GM12878 (cell line): Measurements from ENCODE around the gene HSD17B13. TPM values are rescaled to one million over a fixed set of nuclear protein-coding genes. Genes with fewer than 3 reads are reported as not detected.

Experiments
- ATAC-seq: fragments of 200-7000 bp; cut with Tn5 transposase; 3 replicates; pipeline ENCODE4 v1.9.1; 2020; ENCODE audit warnings: mild to moderate bottlenecking, moderate library complexity
- BruUV-seq: library from RNA; stranded (reverse); fragments of 400-500 nt; replicated peaks from 2 replicates; lab custom pipeline; 2021; lab: Mats Ljungman, UMichigan
- CTCF ChIA-PET: fragments of 300-600 bp; sonication (Branson Sonifier 250); formaldehyde crosslinking; extraction: SDS; loops from one replicate; lab custom pipeline; 2021; ENCODE audit warnings: inconsistent platforms; lab: Yijun Ruan, JAX
- POLR2A ChIA-PET: fragments of 350-600 bp; formaldehyde crosslinking; extraction: SDS; loops from one replicate; lab custom pipeline; 2021; ENCODE audit warnings: inconsistent platforms; lab: Charles Lee
- RAD21 ChIA-PET: fragments of 300-600 bp; sonication (Branson Sonifier 250); formaldehyde crosslinking; loops from one replicate; lab custom pipeline; 2023; ENCODE audit warnings: antibody characterized with exemption; ENCODE audit not compliant: unreplicated experiment; lab: Charles Lee
- SMC1A ChIA-PET: fragments of 300-600 bp; sonication (Branson Sonifier 250); formaldehyde crosslinking; loops from one replicate; lab custom pipeline; 2023; ENCODE audit not compliant: unreplicated experiment, uncharacterized antibody; lab: Charles Lee
- DNase-seq: peaks from one replicate; pipeline ENCODE4 v3.0.0-alpha.2; 2011; ENCODE audit warnings: low read depth, low spot score
- FAIRE-seq: peaks from 3 replicates; lab custom pipeline; 2011; peaks lifted over from hg19 to GRCh38; lab: Jason Lieb, UNC
- H2AFZ ChIP-seq: 2 replicates; pipeline ENCODE4 v1.6.0; 2011; ENCODE audit warnings: low read depth, low read length, control low read depth; ENCODE audit not compliant: control insufficient read depth
- H3K27ac ChIP-seq: 2 replicates; pipeline ENCODE4 v1.5.1; 2011; ENCODE audit warnings: control low read depth; ENCODE audit not compliant: control insufficient read depth, insufficient read depth
- H3K27me3 ChIP-seq, 2 experiments: replicated peaks in 1 of 2; 2 replicates each; pipeline versions ENCODE4 v1.6.0 to v1.6.1; 2011; ENCODE audit warnings: low read length in 1 of 2; ENCODE audit not compliant: control insufficient read depth in 2 of 2, insufficient read depth in 2 of 2
- H3K36me3 ChIP-seq, 2 experiments: 2 replicates each; pipeline ENCODE4 v1.5.1; 2011; ENCODE audit warnings: low read length in 1 of 2; ENCODE audit not compliant: control insufficient read depth in 2 of 2, insufficient read depth in 2 of 2
- H3K4me1 ChIP-seq: 2 replicates; pipeline ENCODE4 v1.6.1; 2011; ENCODE audit warnings: mild to moderate bottlenecking, low read length, moderate library complexity, mixed read lengths; ENCODE audit not compliant: control insufficient read depth, insufficient read depth
- H3K4me2 ChIP-seq: 2 replicates; pipeline ENCODE4 v1.6.0; 2011; ENCODE audit warnings: control low read depth; ENCODE audit not compliant: control insufficient read depth, insufficient read depth
- H3K4me3 ChIP-seq: fragments of 200-600 bp; sonication (generic); 2 replicates; pipeline ENCODE4 v1.5.1; 2016
- H3K79me2 ChIP-seq: 2 replicates; pipeline ENCODE4 v1.6.0; 2011; ENCODE audit warnings: low read length; ENCODE audit not compliant: control insufficient read depth, insufficient read depth
- H3K9ac ChIP-seq: 2 replicates; pipeline ENCODE4 v1.8.0; 2011; ENCODE audit warnings: low read length, control low read depth, mixed read lengths; ENCODE audit not compliant: control insufficient read depth, insufficient read depth
- H3K9me3 ChIP-seq: replicated peaks from 3 replicates; pipeline ENCODE4 v1.5.1; 2011; ENCODE audit warnings: mild to moderate bottlenecking, low read length; ENCODE audit not compliant: control insufficient read depth, insufficient read depth
- H4K20me1 ChIP-seq: 2 replicates; pipeline ENCODE4 v1.6.0; 2011; ENCODE audit not compliant: control insufficient read depth, insufficient read depth
- BHLHE40 ChIP-seq, 2 experiments: fragments of 450-650 bp in 1 of 2; IDR thresholded peaks; 2 replicates each; pipeline ENCODE4 v1.6.1; 2011 to 2017; ENCODE audit warnings: low read depth in 2 of 2, borderline replicate concordance in 1 of 2, improper control_type of control experiment in 1 of 2, low read length in 1 of 2, mild to moderate bottlenecking in 1 of 2
- EED ChIP-seq: sonication (generic); IDR thresholded peaks from 2 replicates; pipeline ENCODE4 v1.6.1; 2016; ENCODE audit warnings: antibody characterized with exemption, low read depth
- NFIC ChIP-seq: IDR thresholded peaks from 2 replicates; pipeline ENCODE4 v1.6.1; 2012; ENCODE audit warnings: low read depth, mild to moderate bottlenecking, inconsistent platforms, low read length, moderate library complexity
- PAX8 ChIP-seq: fragments of 450-650 bp; IDR thresholded peaks from 2 replicates; pipeline ENCODE4 v1.6.1; 2017; ENCODE audit warnings: mild to moderate bottlenecking, moderate library complexity
- RAD51 ChIP-seq: fragments of 450-650 bp; IDR thresholded peaks from 2 replicates; pipeline ENCODE4 v1.6.1; 2016; ENCODE audit warnings: moderate library complexity, mild to moderate bottlenecking, inconsistent platforms
- SREBF1 ChIP-seq: IDR thresholded peaks from 2 replicates; pipeline ENCODE4 v1.6.1; 2012; ENCODE audit warnings: mild to moderate bottlenecking, low read length
- TAF1 ChIP-seq: IDR thresholded peaks from 2 replicates; pipeline ENCODE4 v1.6.1; 2011; ENCODE audit warnings: mild to moderate bottlenecking, low read depth, low read length, borderline replicate concordance
- TBL1XR1 ChIP-seq: IDR thresholded peaks from 2 replicates; pipeline ENCODE4 v1.6.1; 2012; ENCODE audit warnings: low read depth, low read length, improper control_type of control experiment
- TCF7 ChIP-seq: IDR thresholded peaks from 2 replicates; pipeline ENCODE4 v1.6.1; 2014; ENCODE audit warnings: antibody characterized with exemption, borderline replicate concordance
- ZNF622 ChIP-seq: fragments of 450-650 bp; IDR thresholded peaks from 2 replicates; pipeline ENCODE4 v1.6.1; 2017; ENCODE audit warnings: mild to moderate bottlenecking, inconsistent platforms
- ZZZ3 ChIP-seq: IDR thresholded peaks from 2 replicates; pipeline ENCODE4 v1.6.1; 2011; ENCODE audit warnings: low read depth; ENCODE audit not compliant: control insufficient read depth, insufficient read length
- WGBS: methylation state at CpG from one replicate; pipeline ENCODE4 v1.1.6; 2016; ENCODE audit warnings: low lambda C conversion rate; ENCODE audit not compliant: insufficient replicate concordance, insufficient coverage; ENCODE audit errors: missing lambda C conversion rate; 5-methylcytosine and 5-hydroxymethylcytosine counted together
- in situ Hi-C: fragments of 300-500 bp; cut with MboI; formaldehyde crosslinking; loops from 9 replicates; pipeline ENCODE4 v1.14.3; 2018; ENCODE audit warnings: mixed read lengths
- intact Hi-C: fragments of 100-400 bp; cut with micrococcal nuclease; formaldehyde crosslinking; loops from one replicate; pipeline ENCODE4 v1.14.2; 2022; ENCODE audit not compliant: unreplicated experiment
- polyA plus RNA-seq, 11 experiments: library from polyadenylated mRNA; depleted of rRNA in 4 of 11; unstranded in 6 of 11; stranded (reverse) in 5 of 11; fragments of >200 nt; fragmentation: Nextera tagmentation in 4 of 11; fragmentation: Illumina TruSeq in 1 of 11; extraction: Ambion mirVana in 4 of 11; extraction: Trizol in 1 of 11; gene quantifications; 1 replicate in 1 of 11; 2 replicates in 10 of 11; pipeline versions ENCODE4 v1.2.1 to v1.2.3, GENCODE V29; 2011 to 2016; ENCODE audit warnings: inconsistent platforms in 2 of 11, missing spikeins in 2 of 11, low read depth in 1 of 11
- total RNA-seq, 4 experiments: library from RNA; depleted of rRNA in 3 of 4; stranded (reverse); fragments of >200 nt in 3 of 4; fragmentation: Illumina TruSeq in 1 of 4; extraction: Trizol in 1 of 4; gene quantifications; 2 replicates each; pipeline versions ENCODE4 v1.2.1 to v1.2.3, GENCODE V29; 2013 to 2021
- TF ChIP-seq, protein P1 (sequence below): IDR thresholded peaks from 2 replicates; pipeline ENCODE4 v1.6.1; 2012; ENCODE audit warnings: low read length, inconsistent platforms
- TF ChIP-seq, protein P2 (sequence below): fragments of 450-650 bp; IDR thresholded peaks from 2 replicates; pipeline ENCODE4 v1.6.1; 2016; ENCODE audit warnings: mild to moderate bottlenecking, moderate library complexity, borderline replicate concordance

The HSD17B13 gene
- total and polyA plus RNA-seq, 10 of the 15 experiments (the other 5 are each of a cell fraction or from before 2014, with no cell fraction given): 0.03 to 0.09 (median 0.04) TPM; not detected in 4

DNA sequence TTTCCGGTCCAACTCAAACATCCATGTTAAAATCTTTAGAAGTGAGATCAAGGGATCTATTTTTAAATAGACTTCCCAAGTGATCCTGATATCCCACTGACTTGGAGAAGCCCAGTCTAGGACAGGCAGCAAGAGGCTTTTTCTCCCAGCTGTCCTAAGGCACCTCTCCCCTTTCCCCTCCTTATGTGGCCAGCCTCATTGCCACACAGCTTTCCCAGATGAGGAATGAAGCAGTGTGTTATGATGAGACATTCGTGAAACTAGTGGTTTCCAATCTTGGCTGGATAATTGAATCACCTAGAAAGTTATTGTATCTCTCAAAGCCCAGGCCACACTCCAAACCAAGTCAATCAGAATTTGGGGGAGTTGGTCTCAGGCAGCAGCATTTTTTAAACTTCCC lies 16.8 kb upstream of the HSD17B13 start:
- no peak overlapping the region for H3K4me3 ChIP-seq
- H4K20me1 ChIP-seq: no peaks in the 10 kb centered on the region
- H3K36me3 ChIP-seq: no peaks in the 10 kb centered on the region; a peak in 2 of 4 replicates
- no peaks in the 10 kb centered on the region for H3K4me1 ChIP-seq
- no peak for DNase-seq
- no peak overlapping the region for H3K27ac ChIP-seq
- H3K79me2 ChIP-seq: no peaks in the 10 kb centered on the region
- no TSS peak for BruUV-seq
- H2AFZ ChIP-seq: no peak overlapping the region
- H3K9ac ChIP-seq: no peak overlapping the region
- WGBS: 97% methylated on average over 2 of the region's 2 CpGs
- ATAC-seq: no peak
- intact Hi-C loops: no loop called here
- H3K9me3 ChIP-seq: no peaks in the 10 kb centered on the region
- RAD21 ChIA-PET: no interaction called here
- TF ChIP-seq TBL1XR1 (no peak), TCF7 (no peak), RAD51 (no peak), ZZZ3 (no peak), NFIC (no peak), SREBF1 (no peak)
- TF ChIP-seq, all 136 proteins: peak for 0
- FAIRE-seq: no peak
- ChIA-PET CTCF (interaction anchor here (1.0 kb wide), 1 partner anchor 127 kb away, joined by 3 read pairs; no protein-coding TSS in a partner anchor), SMC1A (no interaction called here), POLR2A (no interaction called here)
- H3K4me2 ChIP-seq: no peak overlapping the region
- H3K27me3 ChIP-seq: no peaks in the 10 kb centered on the region
- in situ Hi-C loops: no loop called here

DNA sequence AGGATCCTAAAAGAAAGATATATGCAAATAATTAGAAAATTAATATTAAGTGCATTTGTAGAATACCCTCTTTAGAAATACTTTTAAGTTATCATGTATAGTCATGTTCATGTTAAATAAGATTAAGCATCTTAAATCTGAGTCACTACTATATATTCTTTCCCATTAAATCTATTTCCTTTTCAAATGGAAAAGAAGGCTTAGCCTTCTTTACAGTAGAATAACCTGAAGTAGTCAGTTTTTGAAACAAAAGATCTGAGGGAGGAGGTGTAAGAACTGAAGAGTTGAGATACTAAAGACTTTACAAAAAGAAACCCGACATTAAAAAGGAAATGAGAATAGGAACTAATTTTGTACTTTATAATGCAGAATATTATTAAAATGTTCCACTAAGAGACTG lies 14.7 kb upstream of the HSD17B13 start:
- Histone ChIP-seq H3K9ac (no peak overlapping the region), H3K9me3 (peaks cover 3% of the 10 kb centered on the region; the same call in 2 of the 3 replicates), H3K27ac (no peak overlapping the region), H3K4me2 (no peak overlapping the region), H3K4me3 (no peak overlapping the region), H3K27me3 (no peaks in the 10 kb centered on the region), H3K4me1 (no peaks in the 10 kb centered on the region), H4K20me1 (no peaks in the 10 kb centered on the region), H3K36me3 (no peaks in the 10 kb centered on the region; a peak in 1 of 4 replicates), H2AFZ (no peak overlapping the region), H3K79me2 (no peaks in the 10 kb centered on the region)
- ChIA-PET RAD21 (no interaction called here), POLR2A (no interaction called here), CTCF (no interaction called here), SMC1A (no interaction called here)
- 0% methylated on average over 1 of the region's 1 CpG for WGBS
- no TSS peak for BruUV-seq
- FAIRE-seq (no peak), ATAC-seq (no peak), DNase-seq (no peak)
- intact Hi-C loops (no loop called here), in situ Hi-C loops (no loop called here)
- TF ChIP-seq TAF1 (no peak), BHLHE40 (IDR thresholded peaks at IDR 0.05; ENCODE audit: borderline replicate concordance in 1 of 2, low read depth in 2 of 2, low read length in 1 of 2) (no peak), EED (no peak), PAX8 (no peak), NFIC (no peak), ZNF622 (no peak)
- TF ChIP-seq, protein P1, sequence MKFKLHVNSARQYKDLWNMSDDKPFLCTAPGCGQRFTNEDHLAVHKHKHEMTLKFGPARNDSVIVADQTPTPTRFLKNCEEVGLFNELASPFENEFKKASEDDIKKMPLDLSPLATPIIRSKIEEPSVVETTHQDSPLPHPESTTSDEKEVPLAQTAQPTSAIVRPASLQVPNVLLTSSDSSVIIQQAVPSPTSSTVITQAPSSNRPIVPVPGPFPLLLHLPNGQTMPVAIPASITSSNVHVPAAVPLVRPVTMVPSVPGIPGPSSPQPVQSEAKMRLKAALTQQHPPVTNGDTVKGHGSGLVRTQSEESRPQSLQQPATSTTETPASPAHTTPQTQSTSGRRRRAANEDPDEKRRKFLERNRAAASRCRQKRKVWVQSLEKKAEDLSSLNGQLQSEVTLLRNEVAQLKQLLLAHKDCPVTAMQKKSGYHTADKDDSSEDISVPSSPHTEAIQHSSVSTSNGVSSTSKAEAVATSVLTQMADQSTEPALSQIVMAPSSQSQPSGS: no peak
- TF ChIP-seq, protein P2, sequence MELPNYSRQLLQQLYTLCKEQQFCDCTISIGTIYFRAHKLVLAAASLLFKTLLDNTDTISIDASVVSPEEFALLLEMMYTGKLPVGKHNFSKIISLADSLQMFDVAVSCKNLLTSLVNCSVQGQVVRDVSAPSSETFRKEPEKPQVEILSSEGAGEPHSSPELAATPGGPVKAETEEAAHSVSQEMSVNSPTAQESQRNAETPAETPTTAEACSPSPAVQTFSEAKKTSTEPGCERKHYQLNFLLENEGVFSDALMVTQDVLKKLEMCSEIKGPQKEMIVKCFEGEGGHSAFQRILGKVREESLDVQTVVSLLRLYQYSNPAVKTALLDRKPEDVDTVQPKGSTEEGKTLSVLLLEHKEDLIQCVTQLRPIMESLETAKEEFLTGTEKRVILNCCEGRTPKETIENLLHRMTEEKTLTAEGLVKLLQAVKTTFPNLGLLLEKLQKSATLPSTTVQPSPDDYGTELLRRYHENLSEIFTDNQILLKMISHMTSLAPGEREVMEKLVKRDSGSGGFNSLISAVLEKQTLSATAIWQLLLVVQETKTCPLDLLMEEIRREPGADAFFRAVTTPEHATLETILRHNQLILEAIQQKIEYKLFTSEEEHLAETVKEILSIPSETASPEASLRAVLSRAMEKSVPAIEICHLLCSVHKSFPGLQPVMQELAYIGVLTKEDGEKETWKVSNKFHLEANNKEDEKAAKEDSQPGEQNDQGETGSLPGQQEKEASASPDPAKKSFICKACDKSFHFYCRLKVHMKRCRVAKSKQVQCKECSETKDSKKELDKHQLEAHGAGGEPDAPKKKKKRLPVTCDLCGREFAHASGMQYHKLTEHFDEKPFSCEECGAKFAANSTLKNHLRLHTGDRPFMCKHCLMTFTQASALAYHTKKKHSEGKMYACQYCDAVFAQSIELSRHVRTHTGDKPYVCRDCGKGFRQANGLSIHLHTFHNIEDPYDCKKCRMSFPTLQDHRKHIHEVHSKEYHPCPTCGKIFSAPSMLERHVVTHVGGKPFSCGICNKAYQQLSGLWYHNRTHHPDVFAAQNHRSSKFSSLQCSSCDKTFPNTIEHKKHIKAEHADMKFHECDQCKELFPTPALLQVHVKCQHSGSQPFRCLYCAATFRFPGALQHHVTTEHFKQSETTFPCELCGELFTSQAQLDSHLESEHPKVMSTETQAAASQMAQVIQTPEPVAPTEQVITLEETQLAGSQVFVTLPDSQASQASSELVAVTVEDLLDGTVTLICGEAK: no peak
